ENCODE results near the gene CPM. TPM values are rescaled to one million over a fixed set of nuclear protein-coding genes. Genes with fewer than 3 reads are reported as not detected.
"Not testable (repeated sequence)": the region's sequence is repeated elsewhere in the genome, so short reads cannot be mapped to it uniquely, and the experiment has no call there.

The CPM gene
- total RNA-seq, 1 donor from 2014 or later, result 41.7 TPM

DNA sequence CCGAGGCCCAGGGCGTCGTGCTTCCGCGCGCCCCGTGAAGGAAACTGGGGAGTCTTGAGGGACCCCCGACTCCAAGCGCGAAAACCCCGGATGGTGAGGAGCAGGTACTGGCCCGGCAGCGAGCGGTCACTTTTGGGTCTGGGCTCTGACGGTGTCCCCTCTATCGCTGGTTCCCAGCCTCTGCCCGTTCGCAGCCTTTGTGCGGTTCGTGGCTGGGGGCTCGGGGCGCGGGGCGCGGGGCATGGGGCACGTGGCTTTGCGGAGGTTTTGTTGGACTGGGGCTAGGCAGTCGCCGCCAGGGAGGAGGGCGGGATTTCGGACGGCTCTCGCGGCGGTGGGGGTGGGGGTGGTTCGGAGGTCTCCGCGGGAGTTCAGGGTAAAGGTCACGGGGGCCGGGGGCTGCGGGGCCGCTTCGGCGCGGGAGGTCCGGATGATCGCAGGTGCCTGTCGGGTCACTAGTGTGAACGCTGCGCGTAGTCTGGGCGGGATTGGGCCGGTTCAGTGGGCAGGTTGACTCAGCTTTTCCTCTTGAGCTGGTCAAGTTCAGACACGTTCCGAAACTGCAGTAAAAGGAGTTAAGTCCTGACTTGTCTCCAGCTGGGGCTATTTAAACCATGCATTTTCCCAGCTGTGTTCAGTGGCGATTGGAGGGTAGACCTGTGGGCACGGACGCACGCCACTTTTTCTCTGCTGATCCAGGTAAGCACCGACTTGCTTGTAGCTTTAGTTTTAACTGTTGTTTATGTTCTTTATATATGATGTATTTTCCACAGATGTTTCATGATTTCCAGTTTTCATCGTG, 124.4 kb downstream of the CPM start:
- no peak for TF ChIP-seq CTCF (conservative IDR thresholded peaks at IDR 0.05; ENCODE audit: low read depth, low read length)
- DNase-seq (ENCODE audit: low read depth), result peak; percentile 80
- peak overlapping the region; percentile 99 for H3K4me3 ChIP-seq (ENCODE audit: low read depth, low read length)

- TF ChIP-seq CTCF (conservative IDR thresholded peaks at IDR 0.05; ENCODE audit: low read depth, low read length), result peak; percentile 61
- H3K4me3 ChIP-seq (ENCODE audit: low read depth, low read length), result peak within 1 kb of the TSS; percentile 99
- no peak for DNase-seq (ENCODE audit: low read depth)
Measured at GRCh38 chr12:68807576-68808387, 125.2 kb downstream of the CPM start, which contains the start of gene MDM2. MDM2 (plus strand) TSS chr12:68808177; CDS start chr12:68808478, 301 bp downstream.

DNA sequence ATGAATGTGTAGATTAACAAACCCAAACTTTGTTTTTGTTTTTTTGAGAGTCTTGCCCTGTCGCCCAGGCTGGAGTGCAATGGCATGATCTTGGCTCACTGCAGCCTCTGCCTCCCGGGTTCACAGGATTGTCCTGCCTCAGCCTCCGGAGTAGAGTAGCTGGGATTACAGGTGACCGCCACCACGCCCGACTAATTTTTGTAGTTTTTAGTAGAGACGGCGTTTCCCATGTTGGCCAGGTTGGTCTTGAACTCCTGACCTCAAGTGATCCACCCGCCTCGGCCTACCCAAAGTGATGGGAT, 125.7 kb downstream of the CPM start:
- peak overlapping the region; percentile 99 for H3K4me3 ChIP-seq (ENCODE audit: low read depth, low read length)
- not testable (repeated sequence) for DNase-seq (ENCODE audit: low read depth)

DNA sequence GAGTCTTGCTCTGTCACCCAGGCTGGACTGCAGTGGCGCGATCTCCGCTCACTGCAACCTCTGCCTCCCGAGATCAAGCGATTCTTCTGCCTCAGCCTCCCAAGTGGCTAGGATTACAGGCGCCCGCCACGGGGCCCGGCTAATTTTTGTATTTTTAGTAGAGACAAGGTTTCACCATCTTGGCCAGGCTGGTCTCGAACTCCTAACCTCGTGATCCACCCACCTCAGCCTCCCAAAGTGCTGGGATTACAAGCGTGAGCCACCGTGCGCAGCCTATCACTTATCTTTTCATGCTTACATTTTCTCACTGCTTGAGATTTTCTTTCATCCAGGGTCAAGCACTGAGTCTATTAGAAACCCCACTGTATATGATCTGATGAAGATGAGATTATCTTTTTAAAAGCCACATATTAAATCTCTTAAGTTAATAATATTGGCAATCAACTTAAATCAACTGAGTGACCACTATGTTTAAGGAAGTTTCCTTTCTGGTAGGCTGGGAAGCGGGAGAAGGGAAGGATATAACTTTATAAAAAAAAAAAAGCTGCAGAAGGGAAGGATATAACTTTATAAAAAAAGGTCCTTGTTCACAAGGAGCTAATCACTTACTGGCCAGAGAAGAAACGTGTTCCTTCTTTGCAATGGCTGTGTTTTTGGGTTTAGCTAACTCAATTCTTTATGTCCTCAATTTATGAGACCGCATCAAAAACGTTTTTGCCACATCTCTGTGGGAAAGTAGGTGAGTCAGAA, 126.3 kb downstream of the CPM start:
- no peak for DNase-seq (ENCODE audit: low read depth)
- no peak overlapping the region for H3K4me3 ChIP-seq (ENCODE audit: low read depth, low read length)
- no peak for TF ChIP-seq CTCF (conservative IDR thresholded peaks at IDR 0.05; ENCODE audit: low read depth, low read length)

DNA sequence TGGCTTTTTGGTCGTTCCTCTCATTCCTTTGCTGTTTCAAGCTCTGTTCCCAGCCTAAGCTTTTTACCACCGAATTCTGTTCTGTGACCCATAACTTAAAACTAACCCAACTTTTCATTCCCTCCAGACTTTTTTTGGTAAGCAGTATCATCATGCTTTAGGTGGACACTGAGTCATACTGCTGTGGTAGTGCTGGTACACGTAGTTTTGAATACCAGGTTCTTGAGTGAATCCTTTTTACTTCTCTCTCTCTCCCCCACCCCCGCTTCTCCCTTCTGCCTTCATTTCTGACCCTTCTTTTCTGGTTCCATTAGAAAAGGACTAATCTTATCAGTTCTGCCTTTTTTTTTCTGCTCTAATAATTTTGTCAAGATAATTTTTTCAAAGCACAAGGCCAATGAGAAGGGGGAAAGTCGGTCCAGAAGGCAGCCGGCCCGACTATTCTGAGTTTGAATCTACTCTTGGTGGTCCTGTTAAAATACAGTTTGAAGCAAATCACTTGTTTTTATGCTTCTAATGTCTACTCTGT, 127.3 kb downstream of the CPM start:
- TF ChIP-seq CTCF (conservative IDR thresholded peaks at IDR 0.05; ENCODE audit: low read depth, low read length), result no peak
- DNase-seq (ENCODE audit: low read depth), result no peak

GRCh38 chr12:68804657-68805591, 128.0 kb downstream of the CPM start:
- no peak overlapping the region for H3K4me3 ChIP-seq (ENCODE audit: low read depth, low read length)
- no peak for DNase-seq (ENCODE audit: low read depth)
- no peak for TF ChIP-seq CTCF (conservative IDR thresholded peaks at IDR 0.05; ENCODE audit: low read depth, low read length)

More for the DNA sequence above, 127.3 kb downstream of the CPM start:
- no peak overlapping the region for H3K4me3 ChIP-seq (ENCODE audit: low read depth, low read length)
